ENCODE results near the gene ITGA2. TPM values are rescaled to one million over a fixed set of nuclear protein-coding genes. Genes with fewer than 3 reads are reported as not detected.
A peak's percentile ranks its signal among the peaks of the same experiment; 100 is the strongest.

Gene ITGA2
- total RNA-seq, 1 experiment from 2014 or later: 36.7 TPM

GRCh38 chr5:52943808-52944207, 45.3 kb upstream of the ITGA2 start:
- no peak for ATAC-seq
- Histone ChIP-seq H3K9me2 (replicated peaks; ENCODE audit: low read length) (no peaks in the 10 kb centered on the region), H4K20me1 (ENCODE audit: low read length) (no peaks in the 10 kb centered on the region), H3K79me2 (ENCODE audit: low read length) (no peaks in the 10 kb centered on the region), H3K4me3 (ENCODE audit: low read length) (no peak overlapping the region), H3K9me3 (ENCODE audit: low read length) (no peaks in the 10 kb centered on the region), H3K27me3 (ENCODE audit: low read length) (no peaks in the 10 kb centered on the region), H3K27ac (ENCODE audit: low read length) (no peak overlapping the region), H2AFZ (ENCODE audit: low read length) (no peak overlapping the region; the same call in 1 of the 2 replicates), H3K4me1 (ENCODE audit: insufficient read depth, low read length) (peaks cover 26% of the 10 kb centered on the region), H3K36me3 (ENCODE audit: low read depth, low read length) (no peaks in the 10 kb centered on the region), H3K9ac (ENCODE audit: low read length) (no peak overlapping the region), H3F3A (ENCODE audit: low read length, unreplicated experiment) (no peaks in the 10 kb centered on the region), H3K4me2 (ENCODE audit: low read length) (no peak overlapping the region)
- no peak for TF ChIP-seq EZH2phosphoT487 (IDR thresholded peaks at IDR 0.05; ENCODE audit: borderline replicate concordance, low read length)
- no peak for TF ChIP-seq EZH2 (IDR thresholded peaks at IDR 0.05; ENCODE audit: low read length, unreplicated experiment)
- TF ChIP-seq CTCF (conservative IDR thresholded peaks at IDR 0.05; ENCODE audit: low read depth, low read length): no peak
- DNase-seq: no peak
- ChIA-PET CTCF (interaction anchor here (1.2 kb wide), 1 partner anchor 41 kb away, joined by 3 read pairs; no protein-coding TSS in a partner anchor), POLR2A (ENCODE audit: unreplicated experiment) (interaction anchor here (0.6 kb wide), 1 partner anchor 21 kb away, joined by 5 read pairs; no protein-coding TSS in a partner anchor)
- no TSS peak for BruUV-seq (replicated peaks)
- intact Hi-C loops (cut with micrococcal nuclease): loop anchor here (10.0 kb wide), 1 partner anchor 121 kb away; no protein-coding TSS in a partner anchor

GRCh38 chr5:52945040-52945439, 44.1 kb upstream of the ITGA2 start:
- Histone ChIP-seq H3K9me2 (replicated peaks; ENCODE audit: low read length) (no peaks in the 10 kb centered on the region), H3K27ac (ENCODE audit: low read length) (no peak overlapping the region), H3K79me2 (ENCODE audit: low read length) (no peaks in the 10 kb centered on the region), H3K27me3 (ENCODE audit: low read length) (no peaks in the 10 kb centered on the region), H4K20me1 (ENCODE audit: low read length) (no peaks in the 10 kb centered on the region), H3K4me1 (ENCODE audit: insufficient read depth, low read length) (peaks cover 29% of the 10 kb centered on the region), H3K9me3 (ENCODE audit: low read length) (no peaks in the 10 kb centered on the region), H2AFZ (ENCODE audit: low read length) (peak overlapping the region; percentile 85), H3F3A (ENCODE audit: low read length, unreplicated experiment) (no peaks in the 10 kb centered on the region), H3K4me2 (ENCODE audit: low read length) (peak overlapping the region; percentile 83), H3K36me3 (ENCODE audit: low read depth, low read length) (no peaks in the 10 kb centered on the region), H3K9ac (ENCODE audit: low read length) (peak overlapping the region; percentile 38), H3K4me3 (ENCODE audit: low read length) (peak overlapping the region; percentile 71)
- TF ChIP-seq EZH2phosphoT487 (IDR thresholded peaks at IDR 0.05; ENCODE audit: borderline replicate concordance, low read length): no peak
- TF ChIP-seq EZH2 (IDR thresholded peaks at IDR 0.05; ENCODE audit: low read length, unreplicated experiment): no peak
- no peak for TF ChIP-seq CTCF (conservative IDR thresholded peaks at IDR 0.05; ENCODE audit: low read depth, low read length)
- CTCF ChIA-PET: no interaction called here
- ATAC-seq (no peak), DNase-seq (no peak)
- no TSS peak for BruUV-seq (replicated peaks)
- intact Hi-C loops (cut with micrococcal nuclease): loop anchor here (5.0 to 10.0 kb wide), 2 partner anchors 92 to 120 kb away; no protein-coding TSS in a partner anchor
- POLR2A ChIA-PET (ENCODE audit: unreplicated experiment): interaction anchor here (0.7 kb wide), 1 partner anchor 43 kb away, joined by 8 read pairs; no protein-coding TSS in a partner anchor

- no peak overlapping the region for H2AFZ ChIP-seq (ENCODE audit: low read length)
- no peak overlapping the region for H3K4me3 ChIP-seq (ENCODE audit: low read length)
- H4K20me1 ChIP-seq (ENCODE audit: low read length): no peaks in the 10 kb centered on the region
- ATAC-seq: no peak
- no peaks in the 10 kb centered on the region for H3K9me2 ChIP-seq (replicated peaks; ENCODE audit: low read length)
- no peaks in the 10 kb centered on the region for H3K9me3 ChIP-seq (ENCODE audit: low read length)
- intact Hi-C loops (cut with micrococcal nuclease): loop anchor here (5.0 to 10.0 kb wide), 2 partner anchors 90 to 118 kb away; no protein-coding TSS in a partner anchor
- peaks cover 29% of the 10 kb centered on the region for H3K4me1 ChIP-seq (ENCODE audit: insufficient read depth, low read length)
- no peaks in the 10 kb centered on the region for H3F3A ChIP-seq (ENCODE audit: low read length, unreplicated experiment)
- H3K79me2 ChIP-seq (ENCODE audit: low read length): no peaks in the 10 kb centered on the region
- no peaks in the 10 kb centered on the region for H3K27me3 ChIP-seq (ENCODE audit: low read length)
- H3K9ac ChIP-seq (ENCODE audit: low read length): no peak overlapping the region
- CTCF ChIA-PET: no interaction called here
- POLR2A ChIA-PET (ENCODE audit: unreplicated experiment): no interaction called here
- no peak overlapping the region for H3K4me2 ChIP-seq (ENCODE audit: low read length)
- BruUV-seq (replicated peaks): no TSS peak
- TF ChIP-seq EZH2 (IDR thresholded peaks at IDR 0.05; ENCODE audit: low read length, unreplicated experiment) (no peak), EZH2phosphoT487 (IDR thresholded peaks at IDR 0.05; ENCODE audit: borderline replicate concordance, low read length) (no peak), CTCF (conservative IDR thresholded peaks at IDR 0.05; ENCODE audit: low read depth, low read length) (no peak)
- no peak overlapping the region for H3K27ac ChIP-seq (ENCODE audit: low read length)
- no peak for DNase-seq
- H3K36me3 ChIP-seq (ENCODE audit: low read depth, low read length): no peaks in the 10 kb centered on the region
These were observed 41.9 kb upstream of the ITGA2 start for GRCh38 chr5:52947208-52947607.
